Measurements from ENCODE around the gene FHAD1. TPM values are rescaled to one million over a fixed set of nuclear protein-coding genes. Genes with fewer than 3 reads are reported as not detected.

The FHAD1 gene
- total RNA-seq, 1 experiment from 2014 or later, result 3.5 TPM

DNA sequence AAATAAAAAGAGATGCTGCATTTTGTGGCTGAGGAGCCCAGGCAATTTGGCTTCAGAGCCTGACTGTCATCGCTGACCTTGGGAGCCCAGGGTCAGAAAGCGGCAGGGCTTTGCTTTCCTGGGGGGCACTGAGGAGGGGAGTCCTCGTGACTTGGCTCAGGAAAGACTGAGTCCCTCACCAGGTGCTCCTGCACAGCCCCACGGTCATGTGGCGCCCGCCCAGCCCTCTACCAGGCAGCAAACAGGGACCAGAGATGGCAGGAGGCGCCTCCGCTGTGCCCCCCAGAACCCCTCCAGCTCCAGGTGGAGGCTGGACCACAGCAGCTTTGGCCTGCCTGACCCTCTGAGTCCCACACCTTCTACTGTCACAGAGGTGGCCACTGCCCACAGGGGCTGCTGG lies 175.8 kb downstream of the FHAD1 start:
- Histone ChIP-seq H3K9me2 (ENCODE audit: insufficient read depth) (no peaks in the 10 kb centered on the region), H3K79me2 (ENCODE audit: insufficient read depth, low read length) (peaks cover 64% of the 10 kb centered on the region), H3K4me1 (ENCODE audit: control insufficient read depth in 1 of 2, insufficient read depth in 2 of 2, low read length in 2 of 2) (peaks cover 7 to 64% of the 10 kb centered on the region in 2 experiments; a peak in 3 of 4 replicates), H2AFZ (ENCODE audit: low read depth, low read length, poor library complexity, severe bottlenecking) (no peak overlapping the region), H3K9ac (ENCODE audit: low read length) (no peak overlapping the region), H3K27me3 (ENCODE audit: insufficient read depth, low read length) (no peaks in the 10 kb centered on the region), H3K4me2 (ENCODE audit: low read length) (no peak overlapping the region), H3K4me3 (replicated peaks in 1 of 2; ENCODE audit: low read depth in 1 of 2, low read length in 2 of 2) (no peak overlapping the region), H3K27ac (ENCODE audit: low read depth, low read length) (no peak overlapping the region), H3K9me3 (ENCODE audit: control insufficient read depth in 1 of 2, insufficient read depth in 1 of 2, low read depth in 1 of 2, low read length in 2 of 2) (no peaks in the 10 kb centered on the region), H4K20me1 (ENCODE audit: insufficient read depth) (peaks cover 10% of the 10 kb centered on the region; the same call in 1 of the 2 replicates), H3K36me3 (ENCODE audit: control insufficient read depth in 1 of 2, insufficient read depth in 2 of 2, low read length in 2 of 2) (peaks cover 0 to 13% of the 10 kb centered on the region in 2 experiments; a peak in 1 of 4 replicates)
- intact Hi-C loops (cut with micrococcal nuclease), result no loop called here
- ChIA-PET POLR2A (interaction anchor here (1.8 kb wide), 1 partner anchor 9 kb away, joined by 3 read pairs; no protein-coding TSS in a partner anchor), CTCF (no interaction called here), RAD21 (ENCODE audit: low non-redundant PET in 1 of 2, low total read pairs in 2 of 2, uncharacterized antibody in 2 of 2, unreplicated experiment in 2 of 2) (no interaction called here)
- ATAC-seq (no peak), DNase-seq (ENCODE audit: low read depth, low spot score) (no peak)
- TF ChIP-seq REST (IDR thresholded peaks at IDR 0.05; ENCODE audit: low read depth), result no peak
- no peak for TF ChIP-seq CEBPB (IDR thresholded peaks at IDR 0.05; ENCODE audit: low read depth)
- no peak for TF ChIP-seq POLR2AphosphoS5 (IDR thresholded peaks at IDR 0.05; ENCODE audit: low read depth, low read length)
- no peak for TF ChIP-seq SP1 (IDR thresholded peaks at IDR 0.05; ENCODE audit: low read depth)
- no peak for TF ChIP-seq YY1 (IDR thresholded peaks at IDR 0.05; ENCODE audit: extremely low read depth, insufficient replicate concordance, low read depth, low read length)
- no peak for TF ChIP-seq TCF7L2 (IDR thresholded peaks at IDR 0.05; ENCODE audit: borderline replicate concordance, extremely low read depth, insufficient read depth, insufficient read length)
- TF ChIP-seq SRF (IDR thresholded peaks at IDR 0.05; ENCODE audit: low read depth), result no peak
- TF ChIP-seq EZH2 (IDR thresholded peaks at IDR 0.05), result no peak
- BruUV-seq (replicated peaks), result no TSS peak

Measured in HCT116 (cell line).